Measurements from ENCODE around the gene RALGPS1. TPM values are rescaled to one million over a fixed set of nuclear protein-coding genes. Genes with fewer than 3 reads are reported as not detected.

Gene RALGPS1
- total RNA-seq, 4 donors from 2014 or later = 7.3 to 22.4 (median 15.4) TPM

GRCh38 chr9:127135056-127135745, 220.6 kb downstream of the RALGPS1 start:
- no peak overlapping the region for H3K4me3 ChIP-seq (ENCODE audit: low read depth, poor library complexity, severe bottlenecking)
- TF ChIP-seq POLR2A (IDR thresholded peaks at IDR 0.05) = no peak
- TF ChIP-seq CTCF (IDR thresholded peaks at IDR 0.05) = no peak
- intact Hi-C loops (cut with DNase I; ENCODE audit: low total_unique reads) = no loop called here
- DNase-seq (ENCODE audit: low spot score in 2 of 2) = peak in 1 of 2 donors; percentile 83
- 96 to 97% methylated on average over 3 of the region's 4 CpGs for WGBS, 2 donors

DNA sequence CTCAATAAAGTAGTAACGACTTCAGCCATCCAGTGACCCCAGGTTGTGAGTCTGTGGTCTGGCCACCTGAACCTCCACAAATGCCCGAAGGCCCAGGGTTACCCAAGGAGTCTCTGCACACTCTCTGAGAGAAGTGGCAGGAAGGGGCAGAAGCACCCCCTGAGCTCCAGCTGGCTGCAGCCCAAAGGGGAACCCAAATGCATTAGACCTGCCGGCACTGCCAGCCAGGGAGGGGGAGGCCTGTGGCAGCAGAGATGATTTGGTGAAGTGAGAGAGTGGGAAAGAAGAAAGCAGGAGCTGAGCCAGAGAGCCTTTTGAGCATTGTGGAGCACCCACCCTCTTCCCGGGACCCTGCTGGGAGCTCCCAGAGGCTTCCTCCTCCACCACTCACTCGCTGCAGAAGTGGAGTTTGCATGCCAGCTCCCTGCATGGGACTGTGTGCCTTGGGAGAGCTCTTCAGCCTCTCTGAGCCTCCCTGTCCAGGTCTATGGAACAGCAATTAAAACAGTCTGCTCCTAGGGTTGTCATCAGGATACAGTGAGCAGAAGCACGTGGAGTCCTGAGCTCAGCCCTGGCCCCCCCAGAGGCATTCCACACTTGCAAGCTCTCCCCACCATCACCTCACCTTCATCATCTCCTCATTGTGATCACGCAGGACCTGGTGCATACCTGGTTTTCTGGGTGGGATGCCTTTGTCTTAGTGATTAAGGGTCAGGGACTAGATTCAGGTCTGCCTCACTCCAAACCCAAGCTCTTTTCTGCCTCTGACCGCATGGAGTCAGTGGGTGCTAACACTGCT, 221.7 kb downstream of the RALGPS1 start:
- TF ChIP-seq POLR2A (IDR thresholded peaks at IDR 0.05) = no peak
- no peak for TF ChIP-seq CTCF (IDR thresholded peaks at IDR 0.05)
- intact Hi-C loops (cut with DNase I; ENCODE audit: low total_unique reads) = no loop called here
- 89 to 90% methylated on average over 8 of the region's 8 CpGs for WGBS, 2 donors
- DNase-seq (ENCODE audit: low spot score in 2 of 2) = peak in 1 of 2 donors; percentile 75
- no peak overlapping the region for H3K4me3 ChIP-seq (ENCODE audit: low read depth, poor library complexity, severe bottlenecking)

DNA sequence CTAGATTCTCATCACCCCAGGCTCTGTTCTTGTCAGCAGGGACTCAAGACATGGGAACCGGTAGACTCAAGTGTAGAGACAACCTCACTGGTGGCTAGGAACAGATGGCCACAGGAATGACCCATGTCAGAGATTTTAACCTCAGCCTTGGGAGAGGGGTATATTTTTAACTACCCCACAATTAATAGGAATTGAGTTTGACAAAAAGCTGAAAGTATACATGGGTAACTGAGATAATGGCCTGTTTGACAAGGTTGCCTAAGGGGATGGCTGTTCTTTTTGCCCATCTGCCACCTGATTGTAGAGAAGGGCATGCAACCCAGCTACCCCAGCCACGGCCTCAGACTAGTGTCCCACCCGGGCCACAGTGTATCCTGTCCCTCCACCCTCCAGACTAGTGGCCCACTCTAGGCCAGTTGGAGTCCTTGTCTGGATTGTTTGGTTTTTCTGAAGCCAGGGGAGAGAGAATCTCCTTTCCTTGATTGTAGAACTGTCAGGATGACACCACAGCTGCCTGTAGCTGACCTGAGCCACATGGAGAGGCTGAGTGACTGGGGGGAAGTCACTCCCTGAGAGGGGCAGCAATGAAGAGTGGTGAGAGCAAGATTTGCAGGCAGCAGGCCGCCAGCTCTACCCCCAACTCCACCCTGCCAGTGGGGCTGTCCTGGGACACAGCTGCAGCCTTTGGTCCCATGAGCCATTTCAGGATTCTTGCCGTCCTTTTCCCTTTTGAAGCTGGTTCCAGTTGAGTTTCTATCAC, 222.5 kb downstream of the RALGPS1 start:
- WGBS, 2 donors = 84 to 93% methylated on average over 5 of the region's 5 CpGs
- TF ChIP-seq POLR2A (IDR thresholded peaks at IDR 0.05) (no peak), CTCF (IDR thresholded peaks at IDR 0.05) (no peak)
- no peak overlapping the region for H3K4me3 ChIP-seq (ENCODE audit: low read depth, poor library complexity, severe bottlenecking)
- peak in 1 of 2 donors; percentile 50 for DNase-seq (ENCODE audit: low spot score in 2 of 2)
- intact Hi-C loops (cut with DNase I; ENCODE audit: low total_unique reads) = no loop called here

DNA sequence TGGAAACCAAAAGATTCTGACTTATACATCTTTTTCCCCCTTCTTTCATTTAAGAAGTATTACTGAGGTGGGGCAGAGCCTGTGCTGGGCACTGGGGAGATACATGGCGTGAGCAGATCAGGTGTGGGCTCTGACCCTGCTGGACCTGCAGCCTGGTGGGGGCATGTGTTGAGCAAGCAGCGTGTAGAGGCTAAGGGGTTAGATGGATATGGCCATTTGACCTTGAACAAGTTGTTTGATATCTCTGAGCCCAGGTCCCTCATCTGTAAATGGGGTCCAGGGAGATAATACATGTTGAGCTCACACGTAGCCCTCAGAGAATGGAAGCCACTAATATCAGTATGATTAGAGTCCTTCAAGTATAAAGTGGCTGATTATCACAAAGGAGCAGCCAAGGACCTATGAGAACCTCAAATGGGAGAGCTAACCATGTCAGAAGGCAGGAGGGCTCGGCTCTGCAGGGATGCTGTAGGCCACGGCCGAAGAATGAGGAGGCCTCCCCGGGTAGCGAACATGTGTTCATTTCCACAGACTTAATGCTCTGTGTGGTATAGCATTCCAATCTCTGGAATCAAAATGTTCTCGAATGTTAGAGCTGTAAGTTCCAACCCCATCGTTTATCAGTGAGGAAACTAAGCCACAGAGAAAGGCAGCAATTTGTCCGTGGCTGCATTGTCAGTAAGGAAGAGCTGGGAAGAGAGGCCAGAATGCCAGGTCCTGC, 223.2 kb downstream of the RALGPS1 start:
- peak in 1 of 2 donors; percentile 43 for DNase-seq (ENCODE audit: low spot score in 2 of 2)
- TF ChIP-seq CTCF (IDR thresholded peaks at IDR 0.05) = no peak
- TF ChIP-seq POLR2A (IDR thresholded peaks at IDR 0.05) = no peak
- intact Hi-C loops (cut with DNase I; ENCODE audit: low total_unique reads) = no loop called here
- WGBS, 2 donors = 93 to 94% methylated on average over 11 of the region's 11 CpGs
- no peak overlapping the region for H3K4me3 ChIP-seq (ENCODE audit: low read depth, poor library complexity, severe bottlenecking)

DNA sequence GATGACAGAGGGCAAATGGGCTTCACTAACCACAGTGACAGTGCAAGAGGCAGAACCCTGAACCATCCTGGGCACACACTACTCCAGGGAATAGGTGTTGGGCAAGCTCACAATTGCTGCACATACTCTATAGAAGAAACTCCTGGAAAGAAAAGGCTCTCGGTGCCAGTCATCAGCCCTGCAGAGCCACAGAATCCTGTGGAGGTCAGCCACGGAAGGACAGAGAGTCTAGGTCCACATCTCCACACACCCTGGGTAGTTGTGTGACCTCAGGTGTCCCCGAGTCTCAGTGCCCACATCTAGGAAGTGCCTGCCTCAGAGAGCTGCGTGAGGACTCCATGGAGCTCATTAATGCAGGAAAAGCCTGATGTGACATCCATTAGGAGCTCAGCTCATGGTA, 223.9 kb downstream of the RALGPS1 start:
- no peak overlapping the region for H3K4me3 ChIP-seq (ENCODE audit: low read depth, poor library complexity, severe bottlenecking)
- WGBS, 2 donors = 92% methylated on average over 4 of the region's 4 CpGs
- intact Hi-C loops (cut with DNase I; ENCODE audit: low total_unique reads) = no loop called here
- no peak for TF ChIP-seq CTCF (IDR thresholded peaks at IDR 0.05)
- TF ChIP-seq POLR2A (IDR thresholded peaks at IDR 0.05) = no peak
- peak in 1 of 2 donors; percentile 60 for DNase-seq (ENCODE audit: low spot score in 2 of 2)

Data from lower leg skin (tissue), 4 donors.